Stimulated activated CD8-positive, alpha-beta memory T cell treated with anti-CD3 and anti-CD28 coated beads, Interleukin-15, amount 100 ng/mL, for 1 hour (primary cell): Measurements from ENCODE around the gene FSTL4.

Experiments used
- DNase-seq: peaks from one replicate; pipeline ENCODE4 v3.0.0-alpha.2; 2020; ENCODE audit warnings: low read depth

The FSTL4 gene

DNA sequence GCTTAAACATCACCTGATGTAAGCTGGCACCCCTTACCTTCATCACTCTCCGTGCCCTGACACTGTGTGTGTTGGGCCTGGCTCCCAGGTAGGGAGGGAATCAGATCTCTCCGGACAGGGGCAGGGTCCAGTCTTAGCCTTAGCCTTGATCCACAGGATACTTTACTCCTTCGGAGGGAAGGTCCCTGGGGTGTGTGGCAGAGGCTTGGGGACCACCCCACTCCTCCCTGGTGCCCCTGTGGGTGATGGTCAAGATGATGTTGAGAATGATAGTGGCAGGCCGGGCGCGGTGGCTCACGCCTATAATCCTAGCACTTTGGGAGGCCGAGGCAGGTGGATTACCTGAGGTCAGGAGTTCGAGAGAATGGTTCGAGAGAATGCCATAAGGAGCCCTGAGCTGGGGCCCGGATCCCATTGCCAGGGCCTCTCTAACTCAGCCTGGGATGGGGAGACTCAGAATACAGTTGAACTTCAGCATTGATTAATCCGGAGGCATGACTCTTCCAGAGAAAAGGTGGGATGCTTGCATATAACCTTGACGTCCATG is 291.0 kb downstream of the FSTL4 start:
- no peak for DNase-seq

DNA sequence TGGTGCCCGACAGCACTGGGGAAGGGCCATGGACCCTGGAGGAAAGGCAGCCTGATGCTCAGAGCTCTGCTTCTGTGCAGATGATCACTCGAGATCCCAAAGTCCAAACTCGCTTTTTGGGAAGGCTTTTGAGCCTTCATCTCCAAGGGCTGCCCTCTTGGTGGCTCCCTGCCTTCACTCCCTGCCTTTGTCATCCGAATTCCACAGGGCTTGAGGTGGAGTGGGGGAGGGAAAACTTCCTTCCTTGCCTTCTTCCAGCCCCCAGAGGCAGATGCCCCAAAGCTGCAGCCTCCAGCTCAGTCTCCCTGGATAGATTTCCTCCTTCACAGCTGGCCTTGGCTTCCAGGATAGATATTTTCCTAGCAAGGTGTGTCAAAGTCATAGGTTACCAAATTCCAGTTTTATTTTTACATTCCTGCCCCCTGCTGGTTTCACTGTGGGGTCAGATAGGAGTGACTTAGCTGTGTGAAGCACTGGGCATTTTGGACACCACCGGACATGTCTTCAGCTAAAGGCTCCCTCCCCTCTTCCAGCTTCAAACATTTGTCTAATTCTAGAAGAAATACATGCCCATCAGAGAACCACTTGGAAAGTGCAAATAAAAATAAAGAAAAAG is 292.3 kb downstream of the FSTL4 start:
- no peak for DNase-seq

GRCh38 chr5:133319244-133319643 is 293.1 kb downstream of the FSTL4 start:
- DNase-seq = no peak

DNA sequence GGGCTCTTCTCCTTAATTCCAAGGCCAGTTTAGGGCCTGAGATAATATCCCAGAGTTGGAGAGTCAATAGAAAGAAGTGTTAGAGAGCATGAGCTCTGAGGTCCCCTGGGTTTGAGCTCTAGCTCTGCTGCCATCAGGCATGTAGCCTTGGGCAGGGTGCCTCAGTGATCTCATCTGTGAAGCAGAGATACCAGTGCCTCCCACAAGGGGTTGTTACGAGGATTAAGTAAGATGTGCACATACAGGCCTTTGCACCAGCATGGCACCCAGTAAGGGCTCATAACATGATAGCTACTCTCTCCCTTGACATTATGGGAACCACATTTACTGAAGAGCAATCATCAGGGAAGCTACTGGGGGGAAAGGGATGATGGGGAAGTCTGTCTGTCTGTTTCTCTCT is 294.8 kb downstream of the FSTL4 start:
- DNase-seq = no peak

DNA sequence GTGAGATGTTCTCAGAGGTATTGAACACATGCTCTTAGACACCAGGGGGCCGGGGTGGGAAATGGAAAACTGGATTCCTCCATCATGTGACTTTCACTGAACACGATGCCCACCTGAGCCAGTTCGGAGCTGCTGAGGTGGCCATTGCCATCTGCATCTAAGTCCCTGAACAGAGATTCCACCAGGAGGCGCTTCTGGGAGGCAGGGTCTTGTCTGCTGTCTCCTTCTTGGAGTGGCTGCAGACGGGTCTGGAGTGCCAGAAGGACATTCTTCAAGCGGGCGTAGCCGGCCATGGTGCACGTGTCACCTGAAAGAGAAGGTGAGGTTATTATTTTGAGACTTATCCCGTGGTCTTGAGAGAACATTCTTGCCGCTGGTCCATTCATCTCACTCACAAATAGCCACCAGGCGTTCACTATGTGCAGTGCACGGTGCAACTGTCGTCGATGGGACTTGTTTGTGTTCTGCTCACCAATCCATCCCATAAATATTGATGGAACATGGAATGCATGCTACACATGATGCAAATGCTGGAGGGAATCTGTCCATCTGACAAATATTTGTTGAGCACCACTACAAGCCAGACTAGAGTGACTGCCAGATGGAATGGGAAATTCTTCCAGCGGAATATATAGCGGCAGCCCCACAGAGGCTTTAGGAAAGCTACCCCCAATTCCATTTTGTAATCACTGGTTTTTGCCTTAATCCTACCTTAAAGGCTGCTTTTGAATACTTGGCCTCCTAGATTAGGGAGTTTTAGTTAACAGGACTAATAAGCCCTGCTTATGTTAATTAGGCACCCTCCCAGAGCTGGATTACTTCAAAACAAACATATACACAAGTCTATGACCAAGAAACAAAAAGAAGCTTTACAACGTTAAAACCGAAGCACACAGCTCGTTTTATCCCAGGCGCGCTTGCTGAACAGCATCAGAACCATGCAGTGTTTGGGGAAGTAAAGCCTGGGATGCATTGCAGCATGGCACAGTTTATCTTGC is 295.7 kb downstream of the FSTL4 start:
- no peak for DNase-seq

- DNase-seq = no peak
These were observed 298.3 kb downstream of the FSTL4 start for GRCh38 chr5:133314086-133314485.

- DNase-seq = no peak
These were observed 301.2 kb downstream of the FSTL4 start for GRCh38 chr5:133311176-133311575.

GRCh38 chr5:133309984-133310621 is 302.2 kb downstream of the FSTL4 start:
- DNase-seq = no peak

DNA sequence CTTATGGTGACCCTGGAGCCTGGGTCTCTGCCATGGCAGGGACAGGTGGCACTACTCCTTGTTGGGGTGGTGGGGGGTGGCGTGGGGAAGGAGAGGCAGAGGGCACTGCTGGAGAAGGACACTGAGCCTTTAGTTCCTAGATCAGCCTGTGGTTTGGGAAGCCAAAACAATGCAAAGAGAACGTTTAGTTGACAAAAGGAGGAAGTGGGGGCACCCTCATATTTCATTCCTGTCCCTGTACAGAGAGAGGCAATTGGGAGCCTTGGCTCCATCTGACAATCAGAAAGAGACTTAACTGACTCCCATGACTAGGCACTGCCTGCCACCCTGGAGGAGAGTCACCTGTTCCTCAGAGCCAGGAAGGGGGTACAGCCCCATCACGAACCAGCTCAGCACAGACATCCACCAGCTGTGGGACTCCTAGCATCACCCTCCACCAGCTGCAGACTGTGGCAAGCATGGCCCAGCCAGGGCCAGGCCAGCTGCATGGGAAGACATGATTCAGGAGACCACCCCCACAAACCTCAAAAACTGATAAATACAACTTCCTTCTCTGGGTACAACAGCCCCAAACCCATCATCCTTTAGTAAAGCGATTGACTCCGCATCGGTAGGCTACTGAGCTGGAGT is 303.1 kb downstream of the FSTL4 start:
- DNase-seq = no peak

DNA sequence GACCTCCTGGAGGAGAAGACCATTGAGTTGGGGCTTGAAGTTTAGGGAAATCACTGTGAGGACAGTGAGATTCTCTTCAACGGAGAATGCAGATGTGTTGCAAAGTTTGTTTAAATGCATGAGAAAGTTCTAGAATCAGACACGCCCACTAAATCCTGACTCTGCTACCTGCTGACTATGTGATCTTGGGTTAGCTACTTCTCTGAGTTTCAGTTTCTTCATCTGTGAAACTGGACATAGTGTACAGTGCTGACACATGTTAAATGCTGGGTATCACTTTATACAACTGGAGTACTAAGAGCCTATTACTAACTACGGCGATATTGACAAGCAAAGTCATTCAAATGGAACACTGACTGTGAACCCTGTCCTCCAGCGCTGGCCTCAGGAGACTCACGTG is 305.1 kb downstream of the FSTL4 start:
- no peak for DNase-seq

GRCh38 chr5:133304707-133305216 is 307.6 kb downstream of the FSTL4 start:
- no peak for DNase-seq

DNA sequence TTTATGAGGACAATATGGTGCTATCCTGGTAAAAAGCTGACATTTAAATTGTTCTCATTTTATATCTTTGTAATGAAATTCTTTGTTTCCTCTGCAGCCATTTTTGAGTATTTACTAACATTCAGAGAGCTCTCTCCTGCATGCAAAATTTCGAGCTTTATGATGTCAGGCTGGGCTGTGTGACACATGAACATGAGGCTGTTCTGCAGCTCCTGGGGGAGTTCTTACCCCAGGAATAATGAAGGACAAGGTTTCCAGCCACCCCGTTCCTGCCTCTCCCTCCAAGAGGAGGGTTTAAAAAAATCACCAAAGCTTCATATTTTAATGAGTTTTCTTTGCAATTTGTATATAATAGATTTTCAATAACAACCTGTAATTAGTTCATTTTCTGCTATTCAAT is 308.2 kb downstream of the FSTL4 start:
- no peak for DNase-seq

- DNase-seq = no peak
These were observed 309.0 kb downstream of the FSTL4 start for GRCh38 chr5:133303298-133303697.

DNA sequence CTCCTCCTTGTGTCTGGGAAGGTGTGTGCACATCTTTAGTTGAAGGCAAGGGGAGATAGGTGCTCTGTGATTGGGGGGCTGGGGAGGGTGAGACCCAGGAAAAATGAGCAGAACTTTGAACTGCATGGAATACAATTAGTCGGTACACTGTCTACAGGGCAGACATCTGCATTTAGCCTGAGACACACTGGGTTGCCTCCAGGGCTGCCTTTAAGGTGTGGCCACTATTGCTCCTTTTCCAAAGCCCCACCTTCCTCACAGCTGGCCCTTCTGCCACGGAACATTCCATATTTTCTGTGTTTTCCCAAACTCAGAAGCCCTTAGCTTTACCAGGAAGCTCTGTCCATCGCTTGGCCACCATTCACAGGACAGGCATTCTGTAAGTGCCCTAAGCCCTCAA is 312.6 kb downstream of the FSTL4 start:
- DNase-seq = no peak

GRCh38 chr5:133299021-133299420 is 313.3 kb downstream of the FSTL4 start:
- DNase-seq = no peak

DNA sequence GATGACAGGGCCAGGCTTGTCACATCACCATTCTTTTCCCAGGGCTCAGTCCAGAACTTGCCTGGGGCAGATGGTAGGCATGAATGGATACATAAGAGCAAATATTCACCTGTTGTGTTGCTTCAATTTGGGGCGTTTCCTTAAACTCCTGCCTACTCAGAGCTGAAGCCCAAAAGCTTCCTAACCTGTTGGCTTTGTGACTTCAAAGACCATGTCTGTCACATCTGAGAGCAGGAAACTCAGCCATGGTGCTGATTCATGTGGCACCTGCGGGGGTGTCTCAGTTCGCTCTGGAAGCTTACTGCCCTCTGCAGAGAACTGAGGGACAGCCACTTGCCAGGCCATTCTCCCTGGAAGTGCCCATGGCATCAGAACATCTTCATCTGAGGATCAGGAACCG is 313.9 kb downstream of the FSTL4 start:
- no peak for DNase-seq

- DNase-seq = no peak
These were observed 315.0 kb downstream of the FSTL4 start for GRCh38 chr5:133297293-133297692.

- DNase-seq = no peak
These were observed 315.7 kb downstream of the FSTL4 start for GRCh38 chr5:133296624-133297023.

DNA sequence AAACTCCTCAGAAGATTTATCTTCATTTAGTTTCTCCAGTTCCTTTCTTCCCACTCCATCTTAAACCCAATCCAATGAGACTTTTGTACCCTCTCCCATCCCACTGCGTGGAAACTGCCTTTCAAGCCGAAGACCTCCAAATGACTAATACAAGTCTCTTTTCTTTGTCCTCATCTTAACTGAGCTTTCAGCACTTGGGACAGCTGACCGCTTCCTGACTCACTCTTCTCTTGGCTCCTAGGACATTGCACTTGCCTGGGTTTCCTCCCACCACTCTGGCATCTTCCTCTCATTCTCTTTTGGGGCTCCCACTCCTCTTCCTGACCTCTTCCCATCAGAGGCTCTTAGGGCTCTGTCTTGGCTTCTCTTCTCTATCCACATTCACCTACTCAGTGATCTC is 316.8 kb downstream of the FSTL4 start:
- no peak for DNase-seq

DNA sequence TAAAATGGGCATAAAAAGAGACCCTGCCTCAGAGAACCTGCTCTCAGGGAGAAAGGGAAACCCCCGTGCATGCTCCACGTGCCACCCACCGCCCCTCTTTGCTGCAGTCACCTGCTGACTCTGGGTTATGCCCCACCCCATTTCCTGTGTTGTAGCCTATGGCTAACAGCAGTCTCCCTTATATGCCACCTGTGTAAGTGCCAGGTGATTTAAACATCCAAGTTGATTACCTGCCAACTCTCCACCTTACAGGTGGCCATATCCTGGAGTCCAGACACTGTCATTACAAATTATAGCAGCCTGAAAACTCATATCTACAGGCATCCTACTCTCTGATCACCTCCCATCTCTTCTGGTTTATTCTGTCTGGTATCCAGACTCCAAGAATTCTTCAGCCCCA is 318.0 kb downstream of the FSTL4 start:
- DNase-seq = no peak

- DNase-seq = no peak
These were observed 318.4 kb downstream of the FSTL4 start for GRCh38 chr5:133293960-133294359.

DNA sequence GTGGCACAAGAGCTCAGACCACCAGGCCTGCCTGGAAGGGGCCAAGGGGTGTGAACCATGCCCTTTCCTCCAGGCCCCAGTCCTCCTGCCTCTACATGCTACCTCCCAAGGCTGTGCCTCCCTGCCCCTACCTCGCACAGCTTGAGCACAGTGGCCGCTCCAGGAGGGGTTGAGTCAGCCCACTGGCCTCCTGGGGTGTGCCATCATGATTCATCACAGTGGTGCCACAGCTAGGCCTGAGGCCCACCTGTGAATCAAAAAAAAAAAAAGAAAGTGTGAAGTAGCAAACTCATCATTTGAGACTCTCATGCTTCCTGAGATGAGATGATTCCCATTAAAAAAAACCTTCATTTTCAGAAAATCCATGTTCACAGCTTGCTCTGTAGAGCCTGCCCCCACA is 320.0 kb downstream of the FSTL4 start:
- no peak for DNase-seq
